Transverse colon (tissue), 3 donors: ENCODE results near the gene COL5A3.

Experiments
- EP300 ChIP-seq: sonication (generic); formaldehyde crosslinking; IDR thresholded peaks from one replicate; pipeline ENCODE4 v1.6.1; 2017; ENCODE audit warnings: antibody characterized with exemption, low read depth
- POLR2A ChIP-seq: fragments of 450-650 bp; IDR thresholded peaks from one replicate; pipeline ENCODE4 v1.6.1; 2016; ENCODE audit warnings: antibody characterized with exemption, mild to moderate bottlenecking, moderate library complexity
- TF ChIP-seq, protein P1 (sequence below), 5 experiments: fragments of 200-600 bp in 3 of 5; fragments of 450-650 bp in 2 of 5; sonication (generic) in 3 of 5; IDR thresholded peaks; 1 replicate in 2 of 5; 2 replicates in 3 of 5; pipeline ENCODE4 v1.5.1; 2016 to 2017; ENCODE audit warnings: antibody characterized with exemption in 5 of 5, inconsistent platforms in 3 of 5, mild to moderate bottlenecking in 2 of 5, moderate library complexity in 1 of 5

DNA sequence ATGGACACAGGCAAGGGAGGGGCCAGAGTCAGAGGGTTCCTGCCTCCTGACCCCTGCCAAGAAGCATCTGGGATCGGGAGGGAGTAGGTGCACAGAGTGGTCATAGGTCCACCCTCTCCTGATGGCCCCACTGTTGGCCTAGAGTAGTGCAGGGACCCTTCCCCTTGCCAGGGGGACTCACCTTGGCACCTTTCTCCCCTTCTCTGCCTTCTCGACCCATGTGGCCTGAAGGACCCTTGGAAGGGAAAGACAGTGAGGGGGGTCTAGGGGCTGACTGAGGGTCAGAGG lies 40.7 kb downstream of the COL5A3 start:
- TF ChIP-seq, protein P1, sequence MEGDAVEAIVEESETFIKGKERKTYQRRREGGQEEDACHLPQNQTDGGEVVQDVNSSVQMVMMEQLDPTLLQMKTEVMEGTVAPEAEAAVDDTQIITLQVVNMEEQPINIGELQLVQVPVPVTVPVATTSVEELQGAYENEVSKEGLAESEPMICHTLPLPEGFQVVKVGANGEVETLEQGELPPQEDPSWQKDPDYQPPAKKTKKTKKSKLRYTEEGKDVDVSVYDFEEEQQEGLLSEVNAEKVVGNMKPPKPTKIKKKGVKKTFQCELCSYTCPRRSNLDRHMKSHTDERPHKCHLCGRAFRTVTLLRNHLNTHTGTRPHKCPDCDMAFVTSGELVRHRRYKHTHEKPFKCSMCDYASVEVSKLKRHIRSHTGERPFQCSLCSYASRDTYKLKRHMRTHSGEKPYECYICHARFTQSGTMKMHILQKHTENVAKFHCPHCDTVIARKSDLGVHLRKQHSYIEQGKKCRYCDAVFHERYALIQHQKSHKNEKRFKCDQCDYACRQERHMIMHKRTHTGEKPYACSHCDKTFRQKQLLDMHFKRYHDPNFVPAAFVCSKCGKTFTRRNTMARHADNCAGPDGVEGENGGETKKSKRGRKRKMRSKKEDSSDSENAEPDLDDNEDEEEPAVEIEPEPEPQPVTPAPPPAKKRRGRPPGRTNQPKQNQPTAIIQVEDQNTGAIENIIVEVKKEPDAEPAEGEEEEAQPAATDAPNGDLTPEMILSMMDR (IDR thresholded peaks at IDR 0.05): no peak
- TF ChIP-seq POLR2A: no peak
- no peak for TF ChIP-seq EP300
